Activated CD8-positive, alpha-beta T cell treated with anti-CD3 and anti-CD28 coated beads, Interleukin-2, amount 10 ng/mL, durations not matched to agents 7 days and 5 days (primary cell): Measurements from ENCODE around the gene MORF4L1. TPM values are rescaled to one million over a fixed set of nuclear protein-coding genes. Genes with fewer than 3 reads are reported as not detected.
"Not testable (repeated sequence)": the region's sequence is repeated elsewhere in the genome, so short reads cannot be mapped to it uniquely, and the experiment has no call there.

Experiments used
- ATAC-seq: fragments of 150-1000 bp; cut with Tn5 transposase; one replicate; pipeline ENCODE4 v1.10.0; 2021; ENCODE audit warnings: moderate library complexity
- CTCF ChIA-PET: fragments of 350-600 bp; sonication (Branson Sonifier 250); formaldehyde crosslinking; loops from one replicate; lab custom pipeline; 2021; ENCODE audit warnings: antibody characterized with exemption; lab: Charles Lee
- POLR2A ChIA-PET: fragments of 350-600 bp; sonication (Branson Sonifier 250); formaldehyde crosslinking; loops from one replicate; lab custom pipeline; 2021; ENCODE audit warnings: antibody characterized with exemption; lab: Charles Lee
- DNase-seq: peaks from one replicate; pipeline ENCODE4 v3.0.0-alpha.2; 2020
- H3K27ac Mint-ChIP-seq: one replicate; pipeline ENCODE4 v1.8.0; 2021; ENCODE audit warnings: mild to moderate bottlenecking, mixed read lengths
- H3K27me3 Mint-ChIP-seq: one replicate; pipeline ENCODE4 v1.8.0; 2021; ENCODE audit warnings: low read depth, mixed read lengths
- H3K36me3 Mint-ChIP-seq: one replicate; pipeline ENCODE4 v1.8.0; 2021; ENCODE audit warnings: low read depth, mixed read lengths
- H3K4me1 Mint-ChIP-seq: one replicate; pipeline ENCODE4 v1.8.0; 2021; ENCODE audit warnings: low read depth, mixed read lengths
- H3K4me3 Mint-ChIP-seq: one replicate; pipeline ENCODE4 v1.8.0; 2021; ENCODE audit warnings: mild to moderate bottlenecking, mixed read lengths
- H3K9me3 Mint-ChIP-seq: one replicate; pipeline ENCODE4 v1.8.0; 2022; ENCODE audit warnings: mixed read lengths; ENCODE audit not compliant: insufficient read depth
- total RNA-seq, 2 experiments: library from RNA; stranded (reverse); gene quantifications; one replicate each; pipeline ENCODE4 v1.2.3, GENCODE V29; 2021

Gene MORF4L1
- total RNA-seq, 2 experiments from 2014 or later: 243 to 244 TPM

DNA sequence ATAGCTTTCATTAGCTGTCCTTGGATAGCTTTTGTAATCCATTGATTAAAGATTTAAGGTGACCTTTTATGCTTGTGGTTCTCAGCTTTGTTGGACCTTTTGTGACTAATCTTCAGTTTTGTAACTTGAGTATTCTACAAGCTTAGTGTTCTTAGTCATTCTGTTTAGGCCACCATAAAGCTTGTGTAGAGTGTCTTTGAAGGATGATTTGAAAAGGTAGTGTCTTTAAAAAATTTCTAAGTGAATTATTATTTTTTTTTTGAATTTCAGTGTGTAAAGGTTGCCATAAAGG is 7.5 kb downstream of the MORF4L1 start:
- peaks cover 56% of the 10 kb centered on the region for H3K36me3 Mint-ChIP-seq
- CTCF ChIA-PET: interaction anchor here (1.1 to 3.4 kb wide), 4 partner anchors 11 to 71 kb away, joined by 3 to 17 read pairs (median 8); no protein-coding TSS in a partner anchor
- POLR2A ChIA-PET: no interaction called here
- peaks cover 59% of the 10 kb centered on the region for H3K4me1 Mint-ChIP-seq
- H3K27ac Mint-ChIP-seq: no peak overlapping the region
- H3K9me3 Mint-ChIP-seq: no peaks in the 10 kb centered on the region
- H3K27me3 Mint-ChIP-seq: no peaks in the 10 kb centered on the region
- DNase-seq (no peak), ATAC-seq (no peak)
- no peak overlapping the region for H3K4me3 Mint-ChIP-seq

DNA sequence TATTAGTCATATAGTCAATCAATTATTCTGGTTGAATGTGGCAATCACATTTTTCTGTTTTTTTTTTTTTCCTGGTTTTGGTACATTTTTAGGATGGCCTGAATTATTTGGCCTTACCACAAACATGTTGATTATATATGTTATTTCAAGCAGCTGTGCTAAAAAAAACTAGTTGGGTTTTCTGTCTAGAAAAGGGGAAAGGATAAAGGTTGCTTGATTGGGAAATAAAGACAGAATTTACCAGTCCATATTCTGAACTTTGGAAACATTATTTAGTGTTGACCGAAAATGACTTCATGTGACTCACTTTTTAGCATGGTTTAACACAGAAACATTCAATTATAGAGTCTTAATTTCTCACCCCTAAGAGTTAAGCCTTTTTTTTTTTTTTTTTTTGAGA is 8.1 kb downstream of the MORF4L1 start:
- H3K27ac Mint-ChIP-seq: no peak overlapping the region

GRCh38 chr15:78881681-78882080 is 9.0 kb downstream of the MORF4L1 start:
- ChIA-PET CTCF (interaction anchor here (1.6 to 3.4 kb wide), 3 partner anchors 10 to 28 kb away, joined by 4 to 17 read pairs (median 8); no protein-coding TSS in a partner anchor), POLR2A (interaction anchor here (1.5 kb wide), 1 partner anchor 8 kb away, joined by 6 read pairs; no protein-coding TSS in a partner anchor)
- peaks cover 49% of the 10 kb centered on the region for H3K4me1 Mint-ChIP-seq
- H3K36me3 Mint-ChIP-seq: peaks cover 58% of the 10 kb centered on the region
- H3K4me3 Mint-ChIP-seq: no peak overlapping the region
- H3K27me3 Mint-ChIP-seq: no peaks in the 10 kb centered on the region
- ATAC-seq: no peak
- H3K9me3 Mint-ChIP-seq: no peaks in the 10 kb centered on the region
- no peak overlapping the region for H3K27ac Mint-ChIP-seq
- no peak for DNase-seq

More for the DNA sequence above, 8.1 kb downstream of the MORF4L1 start:
- no peaks in the 10 kb centered on the region for H3K9me3 Mint-ChIP-seq
- CTCF ChIA-PET: interaction anchor here (1.1 to 3.4 kb wide), 4 partner anchors 11 to 72 kb away, joined by 3 to 17 read pairs (median 8); no protein-coding TSS in a partner anchor
- H3K4me3 Mint-ChIP-seq: no peak overlapping the region
- peaks cover 57% of the 10 kb centered on the region for H3K36me3 Mint-ChIP-seq
- H3K27me3 Mint-ChIP-seq: no peaks in the 10 kb centered on the region
- POLR2A ChIA-PET: no interaction called here
- DNase-seq: no peak
- no peak for ATAC-seq
- H3K4me1 Mint-ChIP-seq: peaks cover 55% of the 10 kb centered on the region

- DNase-seq (no peak), ATAC-seq (no peak)
- H3K27me3 Mint-ChIP-seq: no peaks in the 10 kb centered on the region
- H3K4me3 Mint-ChIP-seq: no peak overlapping the region
- H3K27ac Mint-ChIP-seq: no peak overlapping the region
- ChIA-PET POLR2A (no interaction called here), CTCF (no interaction called here)
- no peaks in the 10 kb centered on the region for H3K9me3 Mint-ChIP-seq
- H3K4me1 Mint-ChIP-seq: peaks cover 13% of the 10 kb centered on the region
- H3K36me3 Mint-ChIP-seq: peaks cover 69% of the 10 kb centered on the region
Measured at GRCh38 chr15:78889000-78889399, 16.3 kb downstream of the MORF4L1 start.

DNA sequence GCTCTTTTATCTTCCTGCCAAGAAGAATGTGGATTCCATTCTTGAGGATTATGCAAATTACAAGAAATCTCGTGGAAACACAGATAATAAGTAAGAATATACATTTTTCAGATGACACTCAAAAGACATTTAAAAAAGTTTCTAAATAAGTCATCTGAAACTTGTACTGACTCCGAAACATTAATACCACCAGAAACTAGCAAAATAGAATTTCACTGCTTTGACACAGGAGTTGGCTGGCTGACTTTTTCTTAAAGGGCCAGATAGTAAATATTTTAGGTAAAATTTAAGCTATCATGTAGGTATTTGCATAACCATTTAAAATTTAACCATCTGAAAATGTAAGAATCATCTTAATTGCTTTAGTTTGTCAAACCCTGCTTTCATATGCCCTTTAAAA is 20.8 kb downstream of the MORF4L1 start:
- ATAC-seq: no peak

GRCh38 chr15:78895471-78895870 is 22.8 kb downstream of the MORF4L1 start:
- Mint-ChIP-seq H3K4me1 (peaks cover 2% of the 10 kb centered on the region), H3K36me3 (peaks cover 70% of the 10 kb centered on the region), H3K27ac (no peak overlapping the region), H3K4me3 (no peak overlapping the region), H3K9me3 (no peaks in the 10 kb centered on the region), H3K27me3 (no peaks in the 10 kb centered on the region)
- DNase-seq (no peak), ATAC-seq (no peak)
- ChIA-PET POLR2A (no interaction called here), CTCF (interaction anchor here (0.6 to 1.1 kb wide), 2 partner anchors 11 to 289 kb away, joined by 3 read pairs; no protein-coding TSS in a partner anchor)

More for the DNA sequence above, 20.8 kb downstream of the MORF4L1 start:
- no peak overlapping the region for H3K27ac Mint-ChIP-seq
- DNase-seq: no peak
- no peaks in the 10 kb centered on the region for H3K27me3 Mint-ChIP-seq
- H3K36me3 Mint-ChIP-seq: peaks cover 65% of the 10 kb centered on the region
- POLR2A ChIA-PET: no interaction called here
- CTCF ChIA-PET: interaction anchor here (1.0 to 1.1 kb wide), 2 partner anchors 11 to 114 kb away, joined by 3 read pairs; no protein-coding TSS in a partner anchor
- H3K4me3 Mint-ChIP-seq: no peak overlapping the region
- H3K9me3 Mint-ChIP-seq: no peaks in the 10 kb centered on the region
- H3K4me1 Mint-ChIP-seq: peaks cover 2% of the 10 kb centered on the region

GRCh38 chr15:78898540-78898939 is 25.9 kb downstream of the MORF4L1 start:
- ChIA-PET POLR2A (interaction anchor here (0.6 kb wide), 1 partner anchor 66 kb away, joined by 5 read pairs; no protein-coding TSS in a partner anchor), CTCF (interaction anchor here (2.4 kb wide), 1 partner anchor 24 kb away, joined by 8 read pairs; no protein-coding TSS in a partner anchor)
- no peak overlapping the region for H3K27ac Mint-ChIP-seq
- H3K4me3 Mint-ChIP-seq: no peak overlapping the region
- no peaks in the 10 kb centered on the region for H3K9me3 Mint-ChIP-seq
- ATAC-seq: no peak
- H3K4me1 Mint-ChIP-seq: peaks cover 2% of the 10 kb centered on the region
- H3K36me3 Mint-ChIP-seq: peaks cover 64% of the 10 kb centered on the region
- no peaks in the 10 kb centered on the region for H3K27me3 Mint-ChIP-seq
- DNase-seq: no peak

DNA sequence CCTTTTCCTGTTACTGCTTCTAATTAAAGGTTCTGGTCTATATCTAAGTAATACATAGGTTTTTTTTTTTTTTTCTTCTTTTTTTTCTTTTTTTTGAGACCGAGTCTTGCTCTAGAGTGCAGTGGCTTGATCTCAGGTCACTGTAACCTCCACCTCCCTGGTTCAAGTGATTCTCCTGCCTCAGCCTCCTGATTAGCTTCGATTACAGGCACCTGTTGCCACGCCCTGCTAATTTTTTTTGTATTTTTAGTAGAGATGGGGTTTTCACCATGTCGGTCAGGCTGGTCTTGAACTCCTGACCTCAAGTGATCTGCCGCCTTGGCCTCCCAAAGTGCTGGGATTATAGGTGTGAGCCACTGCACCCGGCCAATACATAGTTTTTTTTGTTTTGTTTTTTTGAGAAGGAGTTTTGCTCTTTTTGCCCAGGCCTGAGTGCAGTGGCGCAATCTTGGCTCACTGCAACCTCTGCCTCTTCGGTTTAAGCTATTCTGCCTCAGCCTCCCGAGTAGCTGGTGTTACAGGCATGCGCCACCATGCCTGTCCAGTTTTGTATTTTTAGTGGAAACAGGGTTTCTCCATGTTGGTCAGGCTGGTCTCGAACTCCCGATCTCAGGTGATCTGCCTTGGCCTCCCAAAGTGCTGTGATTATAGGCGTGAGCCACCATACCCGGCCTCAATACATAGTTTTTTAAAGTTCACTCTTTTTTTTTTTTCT is 28.3 kb downstream of the MORF4L1 start:
- DNase-seq, H3K4me1 Mint-ChIP-seq, H3K27ac Mint-ChIP-seq, ATAC-seq, POLR2A ChIA-PET, H3K4me3 Mint-ChIP-seq, H3K27me3 Mint-ChIP-seq, H3K9me3 Mint-ChIP-seq: not testable (repeated sequence)
- CTCF ChIA-PET: interaction anchor here (0.8 to 2.4 kb wide), 4 partner anchors 9 to 27 kb away, joined by 3 to 8 read pairs (median 5); no protein-coding TSS in a partner anchor
- peaks cover 64% of the 10 kb centered on the region for H3K36me3 Mint-ChIP-seq

DNA sequence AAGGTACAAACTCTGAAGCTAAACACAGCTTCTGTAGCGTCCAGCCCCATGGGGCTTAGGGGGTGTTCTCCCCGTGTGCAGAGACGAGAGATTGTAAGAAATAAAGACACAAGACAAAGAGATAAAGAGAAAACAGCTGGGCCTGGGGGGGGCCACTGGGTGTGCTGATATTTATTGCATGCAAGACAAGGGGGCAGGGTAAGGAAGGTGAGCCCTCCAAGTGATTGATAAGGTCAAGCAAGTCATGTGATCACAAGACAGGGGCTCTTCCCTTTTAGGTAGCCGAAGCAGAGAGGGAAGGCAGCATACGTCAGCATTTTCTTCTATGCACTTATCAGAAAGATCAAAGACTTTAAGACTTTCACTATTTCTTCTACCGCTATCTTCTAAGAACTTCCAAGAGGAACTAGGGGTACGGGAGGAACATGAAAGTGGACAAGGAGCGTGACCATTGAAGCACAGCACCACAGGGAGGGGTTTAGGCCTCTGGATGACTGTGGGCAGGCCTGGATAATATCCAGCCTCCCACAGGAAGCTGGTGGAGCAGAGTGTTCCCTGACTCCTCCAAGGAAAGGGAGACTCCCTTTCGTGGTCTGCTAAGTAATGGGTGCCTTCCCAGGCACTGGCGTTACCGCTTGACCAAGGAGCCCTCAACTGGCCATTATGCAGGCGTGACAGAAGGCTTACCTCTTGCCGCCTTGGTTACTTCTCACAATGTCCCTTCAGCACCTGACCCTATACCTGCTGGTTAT is 29.8 kb downstream of the MORF4L1 start:
- H3K9me3 Mint-ChIP-seq, H3K27me3 Mint-ChIP-seq, ATAC-seq, DNase-seq, POLR2A ChIA-PET, H3K27ac Mint-ChIP-seq, H3K4me3 Mint-ChIP-seq, H3K4me1 Mint-ChIP-seq: not testable (repeated sequence)
- CTCF ChIA-PET: interaction anchor here (1.3 kb wide), 1 partner anchor 11 kb away, joined by 4 read pairs; no protein-coding TSS in a partner anchor
- peaks cover 73% of the 10 kb centered on the region for H3K36me3 Mint-ChIP-seq

GRCh38 chr15:78904599-78905358 is 32.1 kb downstream of the MORF4L1 start:
- Mint-ChIP-seq H3K27ac (no peak overlapping the region), H3K36me3 (peaks cover 61% of the 10 kb centered on the region)
- POLR2A ChIA-PET: interaction anchor here (0.6 kb wide), 1 partner anchor 10 kb away, joined by 3 read pairs; no protein-coding TSS in a partner anchor

DNA sequence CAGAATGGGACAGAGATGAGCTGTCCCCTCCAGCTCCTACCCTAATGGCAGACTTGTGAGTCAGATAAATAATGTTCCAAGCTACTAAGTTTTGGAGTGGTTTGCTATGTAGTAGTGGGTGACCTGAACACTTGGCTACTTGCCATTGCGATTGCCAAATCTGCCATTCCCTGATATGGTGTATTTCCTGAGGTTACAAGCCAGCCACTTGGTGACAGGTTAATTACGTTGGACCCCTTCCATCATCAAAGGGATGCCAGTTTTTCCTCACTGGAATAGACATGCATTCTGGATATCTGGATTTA is 33.6 kb downstream of the MORF4L1 start:
- Mint-ChIP-seq H3K36me3 (peaks cover 58% of the 10 kb centered on the region), H3K4me1 (peaks cover 17% of the 10 kb centered on the region), H3K4me3 (no peak overlapping the region), H3K9me3 (no peaks in the 10 kb centered on the region), H3K27ac (no peak overlapping the region), H3K27me3 (no peaks in the 10 kb centered on the region)
- DNase-seq (no peak), ATAC-seq (no peak)
- ChIA-PET CTCF (interaction anchor here (1.1 to 5.4 kb wide), 3 partner anchors 15 to 73 kb away, joined by 4 to 45 read pairs (median 29); no protein-coding TSS in a partner anchor), POLR2A (no interaction called here)

More at GRCh38 chr15:78904599-78905358, 32.1 kb downstream of the MORF4L1 start:
- Mint-ChIP-seq H3K4me1 (peaks cover 3% of the 10 kb centered on the region), H3K27me3 (no peaks in the 10 kb centered on the region), H3K9me3 (no peaks in the 10 kb centered on the region), H3K4me3 (no peak overlapping the region)
- DNase-seq (no peak), ATAC-seq (no peak)
- CTCF ChIA-PET: interaction anchor here (1.2 to 1.5 kb wide), 2 partner anchors 11 to 14 kb away, joined by 3 read pairs; no protein-coding TSS in a partner anchor
